Measurements from ENCODE around the gene EPN1. TPM values are rescaled to one million over a fixed set of nuclear protein-coding genes. Genes with fewer than 3 reads are reported as not detected.

EPN1 gene
- total RNA-seq, 1 experiment from 2014 or later = 102 TPM

GRCh38 chr19:55663846-55664536 lies 11.0 kb upstream of the EPN1 start:
- Mint-ChIP-seq H3K27ac (ENCODE audit: low read depth, unreplicated experiment) (no peak overlapping the region), H3K4me3 (ENCODE audit: unreplicated experiment) (no peak overlapping the region), H3K36me3 (ENCODE audit: insufficient read depth, unreplicated experiment) (peaks cover 79% of the 10 kb centered on the region), H3K4me1 (ENCODE audit: insufficient read depth, unreplicated experiment) (peaks cover 7% of the 10 kb centered on the region), H3K27me3 (ENCODE audit: insufficient read depth, unreplicated experiment) (no peaks in the 10 kb centered on the region), H3K9me3 (ENCODE audit: unreplicated experiment) (no peaks in the 10 kb centered on the region)
- BruUV-seq (replicated peaks) = no TSS peak
- ChIA-PET CTCF (interaction anchor here (0.6 to 1.7 kb wide), 4 partner anchors 7 to 37 kb away, joined by 3 to 5 read pairs (median 4); no protein-coding TSS in a partner anchor), POLR2A (interaction anchor here (1.9 kb wide), 1 partner anchor 9 kb away, joined by 5 read pairs; the partner anchor contains the start of gene U2AF2)
- intact Hi-C loops (cut with micrococcal nuclease) = no loop called here
- no peak for DNase-seq (ENCODE audit: unreplicated experiment)
- no peak for TF ChIP-seq CTCF (IDR thresholded peaks at IDR 0.05; ENCODE audit: unreplicated experiment)

GRCh38 chr19:55666343-55667005 lies 8.6 kb upstream of the EPN1 start:
- TF ChIP-seq CTCF (IDR thresholded peaks at IDR 0.05; ENCODE audit: unreplicated experiment) = no peak
- H3K27ac Mint-ChIP-seq (ENCODE audit: low read depth, unreplicated experiment) = no peak overlapping the region
- no peaks in the 10 kb centered on the region for H3K9me3 Mint-ChIP-seq (ENCODE audit: unreplicated experiment)
- POLR2A ChIA-PET = interaction anchor here (0.6 kb wide), 1 partner anchor 1276 kb away, joined by 3 read pairs; no protein-coding TSS in a partner anchor
- CTCF ChIA-PET = interaction anchor here (1.0 kb wide), 1 partner anchor 11 kb away, joined by 3 read pairs; no protein-coding TSS in a partner anchor
- BruUV-seq (replicated peaks) = no TSS peak
- H3K27me3 Mint-ChIP-seq (ENCODE audit: insufficient read depth, unreplicated experiment) = no peaks in the 10 kb centered on the region
- peaks cover 83% of the 10 kb centered on the region for H3K36me3 Mint-ChIP-seq (ENCODE audit: insufficient read depth, unreplicated experiment)
- H3K4me1 Mint-ChIP-seq (ENCODE audit: insufficient read depth, unreplicated experiment) = peaks cover 8% of the 10 kb centered on the region
- DNase-seq (ENCODE audit: unreplicated experiment) = no peak
- intact Hi-C loops (cut with micrococcal nuclease) = no loop called here
- H3K4me3 Mint-ChIP-seq (ENCODE audit: unreplicated experiment) = no peak overlapping the region

DNA sequence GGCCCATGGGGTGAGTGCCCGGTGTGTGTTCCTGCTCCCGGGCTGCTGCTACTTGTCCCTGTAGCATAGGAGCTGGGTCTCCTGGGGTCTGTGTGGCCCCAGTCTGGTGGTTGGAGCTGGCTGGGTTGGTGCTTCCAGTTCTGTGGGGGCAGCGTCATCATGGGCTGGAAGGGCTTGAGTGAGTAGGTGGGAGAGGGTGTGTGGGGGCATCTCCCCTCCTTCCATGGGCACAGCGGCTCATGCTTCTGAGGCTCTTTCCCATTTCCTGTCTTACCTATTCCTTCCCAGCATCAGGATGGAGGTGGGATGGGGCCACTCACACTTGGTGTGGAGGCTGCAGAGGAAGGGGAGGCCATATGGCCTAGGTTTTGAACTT lies 8.0 kb upstream of the EPN1 start:
- H3K27me3 Mint-ChIP-seq (ENCODE audit: insufficient read depth, unreplicated experiment) = no peaks in the 10 kb centered on the region
- ChIA-PET CTCF (interaction anchor here (0.9 kb wide), 1 partner anchor 9 kb away, joined by 3 read pairs; no protein-coding TSS in a partner anchor), POLR2A (no interaction called here)
- H3K9me3 Mint-ChIP-seq (ENCODE audit: unreplicated experiment) = no peaks in the 10 kb centered on the region
- DNase-seq (ENCODE audit: unreplicated experiment) = no peak
- no peak overlapping the region for H3K4me3 Mint-ChIP-seq (ENCODE audit: unreplicated experiment)
- H3K36me3 Mint-ChIP-seq (ENCODE audit: insufficient read depth, unreplicated experiment) = peaks cover 83% of the 10 kb centered on the region
- no peak for TF ChIP-seq CTCF (IDR thresholded peaks at IDR 0.05; ENCODE audit: unreplicated experiment)
- H3K27ac Mint-ChIP-seq (ENCODE audit: low read depth, unreplicated experiment) = no peak overlapping the region
- intact Hi-C loops (cut with micrococcal nuclease) = no loop called here
- no TSS peak for BruUV-seq (replicated peaks)
- H3K4me1 Mint-ChIP-seq (ENCODE audit: insufficient read depth, unreplicated experiment) = peaks cover 11% of the 10 kb centered on the region

GRCh38 chr19:55667511-55667910 lies 7.5 kb upstream of the EPN1 start:
- ChIA-PET CTCF (interaction anchor here (0.9 to 1.4 kb wide), 2 partner anchors 9 to 10 kb away, joined by 3 to 7 read pairs; no protein-coding TSS in a partner anchor), POLR2A (interaction anchor here (1.2 kb wide), 1 partner anchor 13 kb away, joined by 3 read pairs; the partner anchor contains the start of gene U2AF2)
- no peak overlapping the region for H3K4me3 Mint-ChIP-seq (ENCODE audit: unreplicated experiment)
- peaks cover 11% of the 10 kb centered on the region for H3K4me1 Mint-ChIP-seq (ENCODE audit: insufficient read depth, unreplicated experiment)
- intact Hi-C loops (cut with micrococcal nuclease) = no loop called here
- BruUV-seq (replicated peaks) = no TSS peak
- H3K27me3 Mint-ChIP-seq (ENCODE audit: insufficient read depth, unreplicated experiment) = no peaks in the 10 kb centered on the region
- no peak for TF ChIP-seq CTCF (IDR thresholded peaks at IDR 0.05; ENCODE audit: unreplicated experiment)
- DNase-seq (ENCODE audit: unreplicated experiment) = no peak
- H3K36me3 Mint-ChIP-seq (ENCODE audit: insufficient read depth, unreplicated experiment) = peaks cover 84% of the 10 kb centered on the region
- H3K27ac Mint-ChIP-seq (ENCODE audit: low read depth, unreplicated experiment) = no peak overlapping the region
- H3K9me3 Mint-ChIP-seq (ENCODE audit: unreplicated experiment) = no peaks in the 10 kb centered on the region
